ENCODE measurements around the gene SLC38A3.

DNA sequence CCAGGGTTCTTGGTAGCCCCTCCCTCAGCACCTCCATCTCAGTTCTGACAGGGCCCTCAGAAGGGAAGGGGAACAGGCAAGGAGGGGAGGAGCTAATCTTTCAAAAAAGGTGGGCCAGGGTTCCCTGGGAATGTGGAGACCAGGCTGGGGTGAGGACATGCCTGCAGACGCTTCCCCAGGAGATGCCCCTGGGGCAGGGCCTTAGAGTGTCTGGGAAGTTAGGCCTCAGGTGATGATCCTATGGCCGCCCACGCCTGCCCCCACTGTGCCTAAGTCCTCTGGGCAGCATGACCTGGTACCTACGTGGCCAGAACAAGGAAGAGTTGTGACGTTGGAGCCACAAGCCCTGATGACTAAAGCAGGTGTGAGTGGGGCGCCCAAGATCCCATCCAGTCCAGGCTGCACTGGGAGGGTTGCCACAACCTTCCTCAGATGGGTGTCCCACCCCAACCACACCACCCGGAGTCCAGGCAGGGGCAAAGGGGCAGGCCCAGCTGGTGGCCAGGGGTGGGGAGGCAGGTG, 60.0 kb downstream of the SLC38A3 start:
- TF ChIP-seq POLR2A (IDR thresholded peaks at IDR 0.05) = no peak
- TF ChIP-seq, protein P1, sequence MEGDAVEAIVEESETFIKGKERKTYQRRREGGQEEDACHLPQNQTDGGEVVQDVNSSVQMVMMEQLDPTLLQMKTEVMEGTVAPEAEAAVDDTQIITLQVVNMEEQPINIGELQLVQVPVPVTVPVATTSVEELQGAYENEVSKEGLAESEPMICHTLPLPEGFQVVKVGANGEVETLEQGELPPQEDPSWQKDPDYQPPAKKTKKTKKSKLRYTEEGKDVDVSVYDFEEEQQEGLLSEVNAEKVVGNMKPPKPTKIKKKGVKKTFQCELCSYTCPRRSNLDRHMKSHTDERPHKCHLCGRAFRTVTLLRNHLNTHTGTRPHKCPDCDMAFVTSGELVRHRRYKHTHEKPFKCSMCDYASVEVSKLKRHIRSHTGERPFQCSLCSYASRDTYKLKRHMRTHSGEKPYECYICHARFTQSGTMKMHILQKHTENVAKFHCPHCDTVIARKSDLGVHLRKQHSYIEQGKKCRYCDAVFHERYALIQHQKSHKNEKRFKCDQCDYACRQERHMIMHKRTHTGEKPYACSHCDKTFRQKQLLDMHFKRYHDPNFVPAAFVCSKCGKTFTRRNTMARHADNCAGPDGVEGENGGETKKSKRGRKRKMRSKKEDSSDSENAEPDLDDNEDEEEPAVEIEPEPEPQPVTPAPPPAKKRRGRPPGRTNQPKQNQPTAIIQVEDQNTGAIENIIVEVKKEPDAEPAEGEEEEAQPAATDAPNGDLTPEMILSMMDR (IDR thresholded peaks at IDR 0.05) = no peak

All from esophagus squamous epithelium (tissue), 4 donors.